K562 (cell line): ENCODE measurements around the gene BCL2L1. TPM values are rescaled to one million over a fixed set of nuclear protein-coding genes. Genes with fewer than 3 reads are reported as not detected.

ENCODE experiments used
- ATAC-seq: fragments of 200-7000 bp; cut with Tn5 transposase; 3 replicates; pipeline ENCODE4 v1.9.1; 2020; ENCODE audit warnings: moderate library complexity
- BruUV-seq: library from RNA; stranded (reverse); fragments of 400-500 nt; replicated peaks from 2 replicates; lab custom pipeline; 2021; lab: Mats Ljungman, UMichigan
- CTCF ChIA-PET: fragments of 300-600 bp; formaldehyde crosslinking; extraction: SDS; loops from one replicate; lab custom pipeline; 2021; ENCODE audit warnings: low intra/inter-chr PET ratio; lab: Yijun Ruan, JAX
- POLR2A ChIA-PET: fragments of 300-600, 350-650 bp; sonication (Branson Sonifier 250); formaldehyde crosslinking; extraction: SDS; loops from one replicate; lab custom pipeline; 2021; ENCODE audit warnings: antibody characterized with exemption, inconsistent platforms; lab: Yijun Ruan, JAX
- DNase-seq, 4 experiments: peaks; one replicate each; pipeline versions ENCODE4 v3.0.0 to v3.0.0-alpha.2; 2011 to 2018; ENCODE audit warnings: low spot score in 3 of 4, mixed read lengths in 3 of 4; ENCODE audit errors: extremely low read depth in 1 of 4
- FAIRE-seq: peaks from 2 replicates; lab custom pipeline; 2011; peaks lifted over from hg19 to GRCh38; lab: Jason Lieb, UNC
- H2AFZ ChIP-seq: 2 replicates; pipeline ENCODE4 v1.6.0; 2011; ENCODE audit warnings: low read depth, low read length, control low read depth, inconsistent platforms
- H3K27ac ChIP-seq: fragments of 200-600 bp; 3 replicates; pipeline ENCODE4 v1.8.0; 2011; ENCODE audit warnings: low read depth, mild to moderate bottlenecking, control low read depth, inconsistent platforms, low read length, moderate library complexity, mixed read lengths; ENCODE audit errors: extremely low read depth
- H3K27me3 ChIP-seq, 2 experiments: fragments of 300-600 bp in 1 of 2; 2 replicates in 1 of 2; 3 replicates in 1 of 2; pipeline versions ENCODE4 v1.6.0 to v1.8.0; 2011; ENCODE audit warnings: inconsistent platforms in 2 of 2, low read length in 2 of 2, mild to moderate bottlenecking in 1 of 2, mixed read lengths in 1 of 2, moderate library complexity in 1 of 2; ENCODE audit not compliant: control insufficient read depth in 2 of 2, insufficient read depth in 2 of 2
- H3K36me3 ChIP-seq: fragments of 300-600 bp; 3 replicates; pipeline ENCODE4 v1.8.0; 2011; ENCODE audit warnings: mild to moderate bottlenecking, low read length, inconsistent platforms; ENCODE audit not compliant: control insufficient read depth, insufficient read depth
- H3K4me1 ChIP-seq, 2 experiments: fragments of 200-600 bp in 1 of 2; replicated peaks in 1 of 2; 2 replicates in 1 of 2; 3 replicates in 1 of 2; pipeline versions ENCODE4 v1.5.1 to v1.8.0; 2011; ENCODE audit warnings: inconsistent platforms in 2 of 2, low read length in 2 of 2, mild to moderate bottlenecking in 1 of 2, mixed read lengths in 1 of 2, moderate library complexity in 1 of 2; ENCODE audit not compliant: control insufficient read depth in 2 of 2, insufficient read depth in 2 of 2
- H3K4me2 ChIP-seq: 2 replicates; pipeline ENCODE4 v1.6.1; 2011; ENCODE audit warnings: low read length, control low read depth, inconsistent platforms, mixed read lengths; ENCODE audit not compliant: insufficient read depth
- H3K4me3 ChIP-seq: fragments of 200-600 bp; sonication (generic), shearing (Covaris generic); 2 replicates; pipeline ENCODE4 v1.5.1; 2016; ENCODE audit warnings: control low read depth, inconsistent platforms
- H3K79me2 ChIP-seq: fragments of 200-600 bp; 3 replicates; pipeline ENCODE4 v1.8.0; 2011; ENCODE audit warnings: low read length, inconsistent platforms; ENCODE audit not compliant: control insufficient read depth, insufficient read depth
- H3K9ac ChIP-seq, 2 experiments: 2 replicates each; pipeline versions ENCODE4 v1.6.0 to v1.6.1; 2011; ENCODE audit warnings: low read depth in 2 of 2, low read length in 2 of 2, control low read depth in 1 of 2, inconsistent platforms in 1 of 2, mild to moderate bottlenecking in 1 of 2, mixed read lengths in 1 of 2; ENCODE audit not compliant: insufficient read depth in 1 of 2
- H3K9me1 ChIP-seq: one replicate; pipeline ENCODE4 v1.6.0; 2011; ENCODE audit warnings: inconsistent platforms, mild to moderate bottlenecking, low read length, moderate library complexity; ENCODE audit not compliant: control insufficient read depth, insufficient read depth
- H3K9me3 ChIP-seq: replicated peaks from 2 replicates; pipeline ENCODE4 v1.5.1; 2011; ENCODE audit warnings: low read depth, low read length, inconsistent platforms; ENCODE audit not compliant: control insufficient read depth, insufficient read depth
- H4K20me1 ChIP-seq: replicated peaks from 2 replicates; pipeline ENCODE4 v1.6.1; 2011; ENCODE audit warnings: low read length, inconsistent platforms, mixed read lengths; ENCODE audit not compliant: control insufficient read depth, insufficient read depth
- FOXA1 ChIP-seq: fragments of 450-650 bp; IDR thresholded peaks from 2 replicates; pipeline ENCODE4 v1.6.1; 2016; ENCODE audit warnings: mild to moderate bottlenecking, borderline replicate concordance
- PYGO2 ChIP-seq: fragments of 450-650 bp; IDR thresholded peaks from 2 replicates; pipeline ENCODE4 v1.6.1; 2016; ENCODE audit warnings: mild to moderate bottlenecking, missing genetic modification characterization, moderate library complexity, missing compliant biosample characterization
- TEAD4 ChIP-seq, 2 experiments: sonication (generic) in 1 of 2; formaldehyde crosslinking in 1 of 2; IDR thresholded peaks; 2 replicates each; pipeline versions ENCODE4 v1.6.1 to v1.8.0; 2012 to 2022; ENCODE audit warnings: borderline replicate concordance in 1 of 2, inconsistent platforms in 1 of 2, low read length in 1 of 2, mild to moderate bottlenecking in 1 of 2, missing genetic modification reagents in 1 of 2
- XRCC5 ChIP-seq: fragments of 200-400 bp; formaldehyde crosslinking; IDR thresholded peaks from 2 replicates; pipeline ENCODE4 v1.6.1; 2017; ENCODE audit warnings: low read depth, mild to moderate bottlenecking, low read length
- ZNF408 ChIP-seq: fragments of 250-450 bp; sonication (Bioruptor Pico); IDR thresholded peaks from 2 replicates; pipeline ENCODE4 v1.4.0; 2020; ENCODE audit warnings: low read depth, mild to moderate bottlenecking, moderate library complexity
- ZNF592 ChIP-seq: fragments of 450-650 bp; IDR thresholded peaks from 2 replicates; pipeline ENCODE4 v1.6.1; 2017; ENCODE audit warnings: antibody characterized with exemption, mild to moderate bottlenecking
- WGBS: fragments of 100-300 bp; shearing (Covaris generic); methylation state at CpG from one replicate; pipeline ENCODE4 v1.1.6; 2016; ENCODE audit warnings: low coverage, mixed read lengths; ENCODE audit not compliant: insufficient coverage; ENCODE audit errors: missing lambda C conversion rate; 5-methylcytosine and 5-hydroxymethylcytosine counted together
- in situ Hi-C: fragments of 300-500 bp; cut with MboI; formaldehyde crosslinking; loops from 4 replicates; pipeline ENCODE4 v1.15.0; 2018; ENCODE audit warnings: inconsistent platforms, mixed read lengths
- intact Hi-C: fragments of 100-400 bp; cut with micrococcal nuclease; formaldehyde crosslinking; loops from 2 replicates; pipeline ENCODE4 v1.14.2; 2022
- polyA plus RNA-seq, 8 experiments: library from polyadenylated mRNA; depleted of rRNA in 4 of 8; stranded (reverse) in 5 of 8; unstranded in 3 of 8; fragments of >200 nt; fragmentation: Nextera tagmentation in 2 of 8; fragmentation: Illumina TruSeq in 1 of 8; extraction: Ambion mirVana in 2 of 8; extraction: Trizol in 1 of 8; gene quantifications; 2 replicates each; pipeline versions ENCODE4 v1.2.1 to v1.2.3, GENCODE V29; 2011 to 2014; ENCODE audit warnings: inconsistent platforms in 1 of 8, missing spikeins in 1 of 8
- total RNA-seq, 7 experiments: library from RNA; depleted of rRNA in 6 of 7; stranded (reverse); fragments of >200 nt in 6 of 7; fragmentation: Illumina TruSeq in 2 of 7; extraction: Trizol in 2 of 7; gene quantifications; 2 replicates each; pipeline versions ENCODE4 v1.2.1 to v1.2.3, GENCODE V29; 2011 to 2021; ENCODE audit warnings: low replicate concordance in 1 of 7

Gene BCL2L1
- total and polyA plus RNA-seq, 9 of the 15 experiments (the other 6 are each of a cell fraction or from before 2014, with no cell fraction given), result 3.3 to 182 (median 120) TPM

GRCh38 chr20:31694842-31695593 lies 27.6 kb downstream of the BCL2L1 start:
- no peak for DNase-seq
- intact Hi-C loops (no loop called here), in situ Hi-C loops (no loop called here)
- no peaks in the 10 kb centered on the region for H3K9me3 ChIP-seq
- peaks cover 82% of the 10 kb centered on the region for H3K36me3 ChIP-seq
- ATAC-seq, result peak; percentile 12; the same call in 1 of the 3 replicates
- no peak overlapping the region for H2AFZ ChIP-seq
- H3K27me3 ChIP-seq, result no peaks in the 10 kb centered on the region
- no peak overlapping the region for H3K4me3 ChIP-seq
- BruUV-seq, result no TSS peak
- H4K20me1 ChIP-seq, result 0 out of 2 replicates have a peak, but pooled peaks cover 3% of the 10 kb centered on the region
- peak overlapping the region; percentile 59 for H3K27ac ChIP-seq
- peaks cover 38 to 72% of the 10 kb centered on the region in 2 experiments for H3K4me1 ChIP-seq
- no peaks in the 10 kb centered on the region for H3K9me1 ChIP-seq
- H3K9ac ChIP-seq, result peak overlapping the region; percentile 13 to 22; a peak in 2 of 4 replicates
- CTCF ChIA-PET, result no interaction called here
- FAIRE-seq, result no peak
- 64% methylated on average over 5 of the region's 5 CpGs for WGBS
- H3K79me2 ChIP-seq, result peaks cover 95% of the 10 kb centered on the region
- POLR2A ChIA-PET, result interaction anchor here (0.8 to 2.4 kb wide), 7 partner anchors 9 to 90 kb away, joined by 3 to 11 read pairs (median 5); partner anchors contain the start of gene ID1
- H3K4me2 ChIP-seq, result peak overlapping the region; percentile 38
- TF ChIP-seq ZNF592, result peak; percentile 58
- no peak for TF ChIP-seq ZNF408 (CRISPR knock-in tag)
- no peak for TF ChIP-seq FOXA1
- peak; percentile 14; the same call in 1 of the 2 replicates for TF ChIP-seq TEAD4 (IDR thresholded peaks at IDR 0.05; ENCODE audit: low read length)
- TF ChIP-seq TEAD4 (CRISPR knock-in tag; IDR thresholded peaks at IDR 0.05; ENCODE audit: borderline replicate concordance), result no peak
- TF ChIP-seq XRCC5, result no peak
- TF ChIP-seq PYGO2 (tag), result no peak
